WERI-Rb-1 (cell line): Measurements from ENCODE around the gene ENTREP3.
A peak's percentile ranks its signal among the peaks of the same experiment; 100 is the strongest.
"Not testable (repeated sequence)": the region's sequence is repeated elsewhere in the genome, so short reads cannot be mapped to it uniquely, and the experiment has no call there.

Experiments used
- DNase-seq: peaks from one replicate; pipeline ENCODE4 v3.0.0-alpha.2; 2020
- H3K27ac ChIP-seq: fragments of 250-450 bp; sonication (Bioruptor Pico); 2 replicates; pipeline ENCODE4 v1.5.1; 2020; ENCODE audit warnings: mild to moderate bottlenecking, moderate library complexity
- H3K27me3 ChIP-seq: fragments of 250-450 bp; sonication (Bioruptor Pico); 2 replicates; pipeline ENCODE4 v1.5.1; 2021; ENCODE audit warnings: mild to moderate bottlenecking, low read depth, moderate library complexity; ENCODE audit not compliant: insufficient read depth, severe bottlenecking
- H3K36me3 ChIP-seq: fragments of 250-450 bp; sonication (Bioruptor Pico); 2 replicates; pipeline ENCODE4 v1.5.1; 2020; ENCODE audit warnings: mild to moderate bottlenecking, moderate library complexity
- H3K4me3 ChIP-seq: 2 replicates; pipeline ENCODE4 v1.5.1; 2011; ENCODE audit warnings: low read depth, mild to moderate bottlenecking, control low read depth, low read length
- H3K9me3 ChIP-seq: fragments of 250-450 bp; sonication (Bioruptor Pico); 2 replicates; pipeline ENCODE4 v1.5.1; 2021; ENCODE audit warnings: mild to moderate bottlenecking, moderate library complexity; ENCODE audit not compliant: severe bottlenecking
- CTCF ChIP-seq: IDR thresholded peaks from 2 replicates; pipeline ENCODE4 v1.5.1; 2011; ENCODE audit warnings: low read depth, mild to moderate bottlenecking, control low read depth, inconsistent platforms, low read length

Gene ENTREP3

GRCh38 chr1:155226910-155227260, 28.4 kb downstream of the ENTREP3 start:
- no peaks in the 10 kb centered on the region for H3K27me3 ChIP-seq
- no peak for TF ChIP-seq CTCF
- peak; percentile 89 for DNase-seq
- no peaks in the 10 kb centered on the region for H3K9me3 ChIP-seq
- peaks cover 19% of the 10 kb centered on the region for H3K36me3 ChIP-seq
- H3K4me3 ChIP-seq = peak overlapping the region; percentile 90
- H3K27ac ChIP-seq = peak overlapping the region; percentile 93

- Histone ChIP-seq H3K36me3 (peaks cover 19% of the 10 kb centered on the region), H3K4me3 (peak overlapping the region; percentile 90), H3K27ac (peak overlapping the region; percentile 93), H3K27me3 (no peaks in the 10 kb centered on the region), H3K9me3 (no peaks in the 10 kb centered on the region)
- peak; percentile 95 for DNase-seq
- TF ChIP-seq CTCF = peak; percentile 78
Observed at GRCh38 chr1:155226188-155226909, 28.9 kb downstream of the ENTREP3 start.

GRCh38 chr1:155225404-155225759, 29.9 kb downstream of the ENTREP3 start:
- not testable (repeated sequence) for H3K4me3 ChIP-seq, H3K9me3 ChIP-seq, DNase-seq, H3K27ac ChIP-seq, H3K27me3 ChIP-seq
- peaks cover 23% of the 10 kb centered on the region for H3K36me3 ChIP-seq

GRCh38 chr1:155223047-155223446, 32.2 kb downstream of the ENTREP3 start:
- H3K4me3 ChIP-seq = no peak overlapping the region
- no peaks in the 10 kb centered on the region for H3K27me3 ChIP-seq
- H3K27ac ChIP-seq = no peak overlapping the region
- no peak for TF ChIP-seq CTCF
- DNase-seq = no peak
- peaks cover 23% of the 10 kb centered on the region for H3K36me3 ChIP-seq
- H3K9me3 ChIP-seq = no peaks in the 10 kb centered on the region

- DNase-seq, H3K4me3 ChIP-seq, H3K9me3 ChIP-seq, H3K27me3 ChIP-seq, H3K27ac ChIP-seq: not testable (repeated sequence)
- H3K36me3 ChIP-seq = peaks cover 30% of the 10 kb centered on the region
Observed at GRCh38 chr1:155220211-155220965, 34.9 kb downstream of the ENTREP3 start.

GRCh38 chr1:155219592-155220031, 35.7 kb downstream of the ENTREP3 start:
- Histone ChIP-seq H3K27ac (0 out of 2 replicates have a peak overlapping the region, but pooled peaks have one; percentile 2), H3K4me3 (no peak overlapping the region; the same call in 1 of the 2 replicates), H3K9me3 (no peaks in the 10 kb centered on the region), H3K36me3 (peaks cover 23% of the 10 kb centered on the region), H3K27me3 (no peaks in the 10 kb centered on the region)
- DNase-seq = peak; percentile 60
- no peak for TF ChIP-seq CTCF
